ENCODE measurements around the gene RPL27. TPM values are rescaled to one million over a fixed set of nuclear protein-coding genes. Genes with fewer than 3 reads are reported as not detected.

The RPL27 gene
- total RNA-seq, 4 donors from 2014 or later = 912 to 2,032 (median 1,085) TPM

GRCh38 chr17:43015579-43015978 is 17.4 kb downstream of the RPL27 start:
- no peak for TF ChIP-seq CTCF (IDR thresholded peaks at IDR 0.05; ENCODE audit: low read depth)

- no peak for TF ChIP-seq CTCF (IDR thresholded peaks at IDR 0.05; ENCODE audit: low read depth)
Measured at GRCh38 chr17:43016216-43016615, 18.0 kb downstream of the RPL27 start.

- no peak for TF ChIP-seq CTCF (IDR thresholded peaks at IDR 0.05; ENCODE audit: low read depth)
Measured at GRCh38 chr17:43018008-43018853, 20.0 kb downstream of the RPL27 start.

- TF ChIP-seq CTCF (IDR thresholded peaks at IDR 0.05; ENCODE audit: low read depth) = no peak
Measured at GRCh38 chr17:43018932-43019331, 20.7 kb downstream of the RPL27 start.

- TF ChIP-seq CTCF (IDR thresholded peaks at IDR 0.05; ENCODE audit: low read depth) = no peak
Measured at GRCh38 chr17:43019418-43019817, 21.2 kb downstream of the RPL27 start.

- TF ChIP-seq CTCF (IDR thresholded peaks at IDR 0.05; ENCODE audit: low read depth) = no peak
Measured at GRCh38 chr17:43020030-43020621, 21.9 kb downstream of the RPL27 start.
